ENCODE results near the gene ASTN1.

Gene ASTN1

DNA sequence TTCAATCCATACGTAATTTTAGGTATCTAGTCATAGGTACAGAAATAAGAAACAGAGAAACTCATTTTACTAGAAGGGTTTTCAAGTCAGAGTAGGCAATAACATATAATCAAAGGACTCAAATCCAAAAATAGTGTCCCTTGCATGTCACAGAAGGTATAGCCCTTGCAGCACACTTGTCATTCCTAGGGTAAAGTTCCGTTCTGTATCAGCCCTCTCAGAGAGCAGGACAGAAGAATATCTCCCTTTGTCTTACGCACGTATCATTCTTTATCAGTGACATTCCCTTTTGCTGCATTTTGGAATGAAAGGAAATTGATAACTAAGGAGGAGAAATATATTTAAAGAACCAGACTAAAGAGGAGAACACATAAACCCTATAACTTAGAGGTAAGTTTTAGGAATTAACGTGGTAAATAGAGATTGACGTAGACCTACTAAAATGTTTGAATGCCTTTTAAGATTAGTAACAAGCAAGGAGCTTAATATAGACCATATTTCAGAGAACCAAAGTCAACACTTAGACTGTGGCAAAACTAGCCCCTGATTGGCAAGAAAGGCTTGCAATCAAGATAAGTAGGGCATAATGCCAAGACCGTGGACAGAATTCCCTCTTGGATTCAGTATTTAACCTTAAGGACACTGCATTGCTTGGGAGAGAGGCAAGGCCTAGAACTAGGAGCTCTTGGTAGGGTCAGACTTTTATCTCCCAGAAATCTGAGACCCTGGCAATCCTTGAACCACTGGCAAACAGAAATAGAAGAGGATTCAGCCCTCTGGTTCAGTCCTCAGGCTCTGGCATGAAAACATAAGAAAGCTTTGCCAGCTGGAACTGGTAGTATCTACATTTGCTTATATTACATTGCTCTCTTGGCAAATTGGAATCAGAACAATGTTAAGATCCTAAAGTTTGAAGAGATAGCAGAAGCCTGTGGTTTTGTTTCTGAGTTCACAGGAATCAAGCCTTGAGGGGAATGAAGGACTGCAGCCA lies 232.1 kb downstream of the ASTN1 start:
- DNase-seq = no peak

DNA sequence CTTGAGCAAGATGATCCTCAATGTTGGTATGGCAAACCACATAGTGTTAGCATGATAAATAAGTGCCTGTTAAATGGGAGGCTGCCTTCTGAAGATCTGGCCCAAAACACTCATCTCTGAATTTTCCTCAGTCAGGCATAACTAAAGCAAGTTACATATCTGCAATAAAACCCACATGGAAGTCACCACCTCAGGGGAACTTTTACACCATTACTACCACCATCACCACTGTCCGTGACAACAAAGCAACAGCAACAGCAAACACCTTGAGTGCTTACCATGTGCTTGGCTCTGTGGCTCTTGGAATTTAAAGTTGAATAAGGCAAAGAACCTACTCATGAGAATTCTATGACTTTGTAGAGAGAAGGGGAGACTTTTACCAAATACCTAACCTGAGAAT lies 233.0 kb downstream of the ASTN1 start:
- DNase-seq = no peak

DNA sequence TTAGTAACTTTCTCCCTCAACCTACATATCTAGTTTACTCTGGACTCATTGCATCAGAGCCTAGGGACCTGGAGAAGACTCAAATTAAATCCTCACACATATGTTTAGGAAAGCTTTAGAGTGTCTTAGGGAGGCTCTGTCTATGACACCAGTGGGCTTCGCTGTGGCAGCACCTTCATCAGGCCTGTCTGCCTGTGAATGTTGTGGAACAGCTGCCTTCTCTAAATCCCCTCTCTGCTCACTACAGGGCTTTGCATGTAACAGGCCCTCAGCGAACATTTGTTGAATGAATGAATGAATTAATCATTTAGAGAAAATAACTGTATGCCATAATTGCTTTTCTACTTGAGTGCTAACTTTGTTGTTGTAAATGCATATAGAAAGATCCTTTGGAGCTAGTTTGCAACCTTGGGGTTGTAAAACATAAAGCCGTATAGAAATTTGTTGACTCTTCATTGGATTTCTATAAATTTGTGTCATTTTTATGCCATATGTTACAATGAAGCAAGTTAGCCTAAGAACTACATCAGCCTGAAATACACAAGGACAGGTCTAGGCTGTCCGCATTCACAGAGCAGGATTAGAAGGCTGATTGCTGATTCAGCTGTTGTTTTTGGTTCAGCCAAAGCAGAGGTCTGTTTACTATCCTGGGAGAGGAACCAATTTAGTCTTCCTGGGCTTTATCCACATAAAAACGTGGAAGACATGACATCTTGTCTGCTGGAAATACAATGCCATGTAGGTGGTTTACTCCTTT lies 238.0 kb downstream of the ASTN1 start:
- DNase-seq = no peak

DNA sequence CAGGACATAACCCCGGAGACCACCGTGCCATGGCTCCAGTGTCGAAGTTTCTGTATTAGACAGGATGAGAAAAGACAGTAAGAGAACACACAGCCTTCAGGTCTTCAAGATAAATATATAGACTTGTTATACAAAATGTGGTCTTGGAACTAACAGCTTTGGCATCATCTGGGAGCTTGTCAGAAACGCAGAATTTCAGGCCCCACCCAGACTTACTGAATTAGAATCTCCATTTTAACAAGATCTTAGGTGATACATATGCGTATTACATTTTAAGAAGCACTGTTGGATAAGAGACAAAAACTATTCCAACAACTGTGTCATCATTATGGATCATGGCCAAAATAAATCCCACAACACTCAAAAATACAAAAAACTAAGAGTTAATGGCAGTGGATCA lies 239.3 kb downstream of the ASTN1 start:
- no peak for DNase-seq

DNA sequence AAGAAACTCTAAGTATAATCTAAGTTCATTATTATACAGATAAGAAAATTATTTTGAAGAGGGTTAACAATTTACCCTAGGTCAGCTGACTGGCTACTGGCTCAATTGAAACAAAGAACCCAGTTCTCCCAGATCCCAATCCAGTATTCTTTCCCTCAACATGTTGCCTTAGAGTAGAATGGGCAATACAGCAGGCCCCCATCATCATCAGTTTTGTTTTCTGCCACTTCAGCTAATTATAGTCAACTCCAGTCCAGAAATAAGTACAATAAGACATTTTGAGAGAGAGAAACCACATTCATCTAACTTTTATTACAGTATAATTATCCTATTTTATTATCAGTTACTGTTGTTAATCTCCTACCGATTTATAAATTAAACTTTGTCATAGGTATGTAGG lies 241.2 kb downstream of the ASTN1 start:
- no peak for DNase-seq

DNA sequence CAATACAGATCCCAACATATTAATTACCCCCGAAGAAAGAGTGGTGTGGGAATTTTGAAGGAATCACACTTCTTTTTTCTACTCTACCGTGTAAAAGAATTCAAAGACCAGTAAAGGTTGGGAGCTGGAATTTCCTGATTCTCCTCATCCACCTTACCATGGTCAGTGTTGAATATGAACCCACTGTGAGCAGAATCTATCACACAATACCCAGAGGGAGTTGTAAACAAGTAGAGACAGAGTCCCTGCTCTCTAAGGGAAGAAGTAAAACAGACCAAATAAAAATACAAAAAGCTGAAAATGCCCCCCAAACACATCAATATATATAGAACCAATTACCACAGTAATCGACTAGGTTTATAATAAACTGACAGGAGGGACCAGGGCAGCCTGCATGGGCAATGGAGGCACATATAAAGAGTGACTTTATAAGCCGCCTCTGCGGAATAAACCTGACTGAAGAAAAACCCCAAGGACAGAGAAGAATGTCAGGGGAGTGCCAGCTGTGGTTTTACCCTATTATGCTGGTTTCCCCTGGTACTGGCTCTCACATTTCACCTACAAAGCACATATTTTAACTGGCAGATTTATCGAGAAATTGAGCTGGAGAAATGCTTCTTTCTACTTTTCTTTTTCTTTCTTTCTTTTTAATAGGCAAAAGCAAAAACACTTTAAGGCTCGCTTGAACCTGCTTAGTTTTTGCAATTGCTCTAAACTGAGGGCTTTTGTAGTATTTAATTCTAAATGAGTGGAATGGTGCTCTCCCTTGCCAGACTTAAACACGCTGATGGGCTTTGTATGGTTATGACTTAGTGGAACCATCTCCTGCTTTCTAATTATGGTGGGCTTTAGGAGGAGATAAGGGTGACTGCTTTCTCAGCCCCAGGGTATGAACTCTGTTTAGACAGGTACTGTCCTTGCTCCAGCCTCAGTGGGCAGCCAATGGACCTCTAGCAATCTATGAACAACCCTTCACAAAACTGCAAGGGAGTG lies 244.8 kb downstream of the ASTN1 start:
- no peak for DNase-seq

DNA sequence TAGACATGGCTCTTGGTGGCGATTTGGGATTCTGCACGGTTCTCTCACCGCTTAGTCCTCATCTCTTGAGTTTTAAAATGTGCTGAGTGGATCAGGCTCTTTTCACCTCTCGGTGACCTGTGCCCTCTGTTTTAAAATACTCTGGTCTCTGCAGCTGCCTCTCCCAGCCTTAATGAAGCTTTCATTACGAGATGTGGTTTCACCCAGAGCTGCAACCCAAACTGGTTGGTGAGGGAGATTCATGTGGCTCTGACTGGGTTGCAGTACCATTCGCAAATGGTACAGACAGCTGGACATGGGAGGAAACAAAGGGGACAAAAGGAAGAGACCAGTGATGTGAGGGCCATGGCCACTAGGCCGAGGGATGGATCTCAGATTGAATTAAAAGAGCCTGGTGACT lies 258.9 kb downstream of the ASTN1 start:
- DNase-seq = no peak

DNA sequence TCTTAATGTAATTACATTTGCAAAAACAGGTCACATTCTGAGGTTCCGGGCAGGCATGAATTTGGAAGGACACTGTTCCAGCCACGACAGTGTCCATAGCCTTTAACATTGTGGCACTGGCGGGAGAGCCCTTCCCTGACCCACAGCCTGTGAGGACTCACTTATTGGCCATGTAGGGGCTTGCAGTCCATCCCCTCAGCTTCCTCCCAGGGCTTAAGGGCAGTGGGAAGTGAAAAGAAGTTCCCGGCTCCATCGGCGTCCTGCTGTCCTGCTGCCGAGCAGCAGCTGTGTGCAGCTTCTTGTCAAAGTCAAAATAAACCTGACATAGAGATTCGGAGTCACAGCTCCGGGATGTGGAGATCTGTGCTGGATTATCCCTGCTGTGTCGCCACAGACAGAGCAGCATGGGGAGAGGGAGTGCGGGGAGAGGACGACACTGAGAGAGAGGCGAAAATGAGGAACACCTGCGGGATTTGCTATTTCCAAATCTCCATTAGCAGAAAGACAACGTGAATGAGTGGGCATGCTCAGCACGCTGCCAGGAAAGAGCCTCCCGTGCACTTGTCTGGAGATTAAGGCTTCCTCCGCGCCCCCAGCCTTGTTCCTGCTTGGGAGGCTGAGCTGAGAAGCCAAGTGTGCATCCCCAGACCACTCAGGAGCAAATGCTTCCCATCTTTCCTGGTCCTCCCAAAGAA lies 260.3 kb downstream of the ASTN1 start:
- peak in 9 of 56 donors; percentile 3 to 47 (median 11) for DNase-seq

DNA sequence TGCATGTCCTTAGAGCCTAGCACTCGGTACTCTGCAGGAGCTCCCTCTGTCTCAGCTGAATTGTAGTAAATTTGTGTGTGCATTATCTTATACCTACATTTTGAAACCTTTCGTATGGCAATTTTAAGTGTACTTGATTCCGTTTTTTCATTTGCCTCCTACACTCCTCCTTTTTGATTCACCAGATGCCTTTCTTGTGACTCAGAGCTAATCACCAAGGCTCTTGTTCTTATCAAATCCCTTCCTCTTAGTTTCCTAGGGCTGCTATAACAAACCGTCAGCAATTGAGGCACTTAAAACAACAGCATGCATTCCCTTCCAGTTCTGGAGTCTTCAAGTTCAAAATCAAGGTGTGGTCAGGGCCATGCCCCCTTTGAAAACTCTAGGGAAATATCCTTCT lies 261.0 kb downstream of the ASTN1 start:
- no peak for DNase-seq

DNA sequence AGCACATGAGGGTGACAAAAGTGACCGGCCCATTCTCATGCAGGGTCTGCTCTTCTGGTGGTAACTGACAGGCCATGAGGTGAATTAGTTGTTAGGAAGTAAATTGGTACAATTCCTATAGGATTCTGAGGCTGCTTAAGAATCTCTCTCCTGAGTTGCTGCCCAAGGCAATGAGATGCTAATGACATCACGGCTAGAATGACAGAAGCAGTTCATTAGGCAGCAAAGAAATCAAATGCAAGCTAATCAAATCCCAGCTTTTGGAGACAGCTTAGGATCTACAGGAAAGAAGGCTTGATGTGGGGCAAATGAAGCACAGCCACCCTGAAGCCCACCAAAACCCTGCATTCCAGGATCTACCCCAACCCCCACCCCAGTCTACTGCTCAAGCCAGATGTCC lies 265.2 kb downstream of the ASTN1 start:
- DNase-seq = no peak

DNA sequence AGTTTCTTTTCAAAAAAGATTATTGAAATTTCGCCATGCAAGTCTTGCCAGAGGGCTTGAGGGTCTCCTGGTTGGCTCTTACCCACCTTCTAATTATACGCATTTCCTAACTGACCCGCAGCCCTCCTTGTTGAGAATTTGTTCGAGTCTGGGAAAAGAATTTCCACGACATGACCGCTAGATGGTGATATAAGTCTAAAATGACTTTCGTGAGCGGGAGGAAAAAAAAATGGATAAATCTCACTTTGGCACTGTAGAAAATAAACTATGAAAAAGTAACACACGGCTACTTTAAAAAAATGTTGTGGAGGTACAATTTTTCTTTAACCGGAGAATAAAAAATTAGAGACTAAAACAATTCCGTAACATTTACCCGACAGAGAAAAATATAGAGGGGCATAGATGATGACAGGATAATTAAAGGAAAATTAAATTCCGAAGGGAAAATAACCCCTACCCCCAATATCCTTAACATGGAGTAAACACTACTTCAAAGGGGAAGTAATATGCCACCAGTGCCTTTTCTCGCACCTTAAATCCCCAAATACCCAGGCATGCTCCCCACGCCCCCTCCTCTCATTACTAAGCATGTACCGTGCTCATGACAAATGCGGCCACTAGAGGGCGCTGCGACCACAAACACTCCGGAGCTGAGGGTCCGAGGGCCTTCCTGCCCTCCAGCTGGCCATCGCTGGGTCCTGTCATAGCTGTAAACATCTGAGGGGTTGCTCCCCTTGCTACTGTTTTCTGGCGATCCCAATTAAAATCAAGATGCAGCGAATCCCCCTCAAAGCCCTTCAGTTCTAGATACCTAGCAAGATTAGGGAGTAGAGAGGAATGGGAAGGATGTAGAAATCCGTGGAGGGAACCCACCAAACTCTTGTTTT lies 266.9 kb downstream of the ASTN1 start:
- peak in 47 of 56 donors; percentile 3 to 83 (median 42) for DNase-seq

DNA sequence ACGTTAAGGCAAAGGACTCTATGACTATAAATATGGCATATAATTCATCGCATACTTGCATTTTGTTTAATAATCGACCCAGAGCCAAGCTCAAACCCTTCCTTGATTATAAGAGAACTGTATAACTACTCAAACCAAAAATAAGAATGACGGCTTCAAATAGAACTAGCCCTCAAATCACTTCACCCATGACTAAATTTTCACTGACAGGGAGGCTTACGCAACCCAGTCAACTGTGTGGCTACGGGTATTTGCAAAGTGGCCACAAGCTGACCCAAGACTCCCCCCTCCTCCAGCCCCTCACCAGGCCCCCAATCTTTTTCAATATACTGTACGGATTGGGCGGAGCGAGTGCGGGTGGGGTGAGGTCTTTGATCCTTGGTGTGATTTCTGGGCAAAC lies 268.3 kb downstream of the ASTN1 start:
- no peak for DNase-seq

DNA sequence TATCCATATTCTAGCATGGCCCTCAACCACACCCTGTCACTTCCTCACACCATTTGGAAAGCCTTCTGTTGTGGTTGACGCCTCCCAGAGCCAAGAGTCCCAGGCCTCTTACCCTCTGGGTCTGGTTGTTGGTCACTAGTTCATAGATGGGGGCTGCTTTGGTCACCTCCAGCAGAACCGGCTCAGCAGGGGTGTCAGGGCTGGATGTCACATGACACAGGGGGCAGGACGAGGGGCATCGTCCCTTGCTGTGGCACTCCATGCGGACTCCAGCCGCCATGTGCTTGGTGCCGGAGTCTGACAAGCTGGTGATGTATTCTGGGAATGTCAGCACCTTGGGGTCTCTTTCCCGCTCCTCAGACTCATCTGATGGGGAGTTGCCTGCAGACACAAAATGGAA lies 270.1 kb downstream of the ASTN1 start:
- DNase-seq = no peak

DNA sequence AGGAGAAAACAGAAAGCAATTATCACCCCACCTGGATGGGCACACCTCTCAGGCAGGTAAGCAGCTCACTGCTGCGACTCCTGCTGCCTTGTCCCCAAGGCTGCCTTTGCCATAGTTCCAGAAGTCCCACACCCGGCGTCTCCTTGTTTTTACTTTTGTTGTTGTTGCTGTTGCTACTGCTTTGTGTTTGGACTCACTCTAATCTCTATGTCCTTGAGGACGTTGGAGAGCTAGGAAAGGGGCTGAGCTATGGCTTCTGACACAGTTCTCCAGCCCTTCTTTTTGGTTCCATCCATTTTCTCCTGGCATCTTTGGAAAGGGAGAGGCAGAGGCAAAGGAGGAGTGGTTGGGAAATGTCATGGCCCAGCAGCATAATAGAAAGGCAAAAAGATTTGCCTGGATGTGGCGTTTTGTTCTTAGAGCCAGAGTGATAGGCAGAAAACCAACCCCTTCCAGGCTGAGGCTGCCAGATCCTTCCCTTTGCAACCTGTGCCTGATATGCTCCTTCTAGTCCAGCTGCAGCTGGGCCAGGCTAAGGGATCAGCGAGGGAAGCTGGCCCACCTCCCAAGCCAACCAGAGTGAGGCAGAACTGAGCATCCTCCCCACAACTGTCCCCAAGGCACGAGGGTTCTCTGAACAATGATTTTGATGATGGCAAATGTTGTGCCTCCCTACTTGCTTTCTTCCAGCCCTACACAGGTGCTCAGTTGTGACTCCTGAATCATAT lies 270.7 kb downstream of the ASTN1 start:
- DNase-seq = no peak

DNA sequence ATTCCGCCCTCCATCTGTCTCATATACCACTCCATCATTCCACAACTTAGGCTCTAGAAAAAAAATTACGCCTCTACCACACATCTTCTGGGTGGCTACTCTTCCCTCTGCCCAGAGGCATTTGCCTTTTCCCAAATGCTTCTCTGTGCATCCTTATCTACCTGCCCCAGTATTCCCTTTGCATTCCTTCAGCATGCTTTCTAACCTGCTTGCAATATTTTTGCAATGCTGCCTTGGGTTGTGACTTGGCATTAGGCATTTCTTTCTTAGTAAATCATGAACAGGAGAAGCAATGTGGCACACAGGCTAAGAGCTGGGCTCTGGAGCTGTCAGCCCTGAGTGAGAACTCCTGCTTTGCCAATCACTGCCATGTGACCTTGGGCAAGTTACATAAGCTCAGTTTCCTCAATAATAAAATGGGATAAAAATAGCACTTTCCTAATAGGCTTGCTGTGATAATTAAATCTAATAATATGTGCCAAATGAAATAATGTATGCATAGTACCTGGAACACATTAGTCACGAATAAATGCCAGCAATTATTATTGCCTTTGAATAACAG lies 276.0 kb downstream of the ASTN1 start:
- DNase-seq = peak in 22 of 56 donors; percentile 4 to 69 (median 21)

DNA sequence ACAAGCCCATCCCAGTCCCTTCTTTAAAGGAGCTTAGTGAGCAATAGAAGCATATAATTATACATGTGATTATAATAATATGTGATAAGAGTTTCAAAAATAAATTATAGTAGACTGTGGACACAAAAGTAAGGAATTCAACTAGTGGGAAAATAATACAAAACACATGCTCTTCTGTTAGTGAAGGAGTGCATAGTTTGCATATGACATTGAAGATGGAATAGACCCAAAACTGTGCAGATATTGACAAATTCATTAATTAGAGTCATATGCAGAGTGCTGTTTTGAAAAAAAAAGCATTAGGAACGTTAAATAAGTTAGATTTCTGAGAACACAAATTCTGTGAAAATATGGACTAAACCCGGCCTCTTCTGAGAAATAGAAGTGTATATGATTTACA lies 278.8 kb downstream of the ASTN1 start:
- DNase-seq = no peak

DNA sequence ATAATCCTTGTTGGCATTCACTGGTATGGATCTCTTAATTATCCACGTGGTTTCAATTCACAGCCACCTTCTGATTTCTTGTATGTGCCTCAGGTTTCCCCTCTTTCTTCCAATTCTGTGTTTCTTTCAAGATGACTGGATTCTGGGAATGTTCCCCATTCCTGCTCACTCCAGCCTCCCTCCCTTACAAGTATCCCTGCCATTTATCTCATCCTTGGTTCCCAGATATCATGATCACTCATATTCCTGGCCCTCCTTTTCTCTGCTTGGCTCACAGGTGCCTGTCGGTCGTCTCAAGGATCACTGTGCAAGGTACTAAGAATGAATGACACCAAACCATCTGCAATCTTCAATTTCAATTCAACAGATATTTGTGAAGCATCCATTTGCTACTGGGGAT lies 279.2 kb downstream of the ASTN1 start:
- no peak for DNase-seq

DNA sequence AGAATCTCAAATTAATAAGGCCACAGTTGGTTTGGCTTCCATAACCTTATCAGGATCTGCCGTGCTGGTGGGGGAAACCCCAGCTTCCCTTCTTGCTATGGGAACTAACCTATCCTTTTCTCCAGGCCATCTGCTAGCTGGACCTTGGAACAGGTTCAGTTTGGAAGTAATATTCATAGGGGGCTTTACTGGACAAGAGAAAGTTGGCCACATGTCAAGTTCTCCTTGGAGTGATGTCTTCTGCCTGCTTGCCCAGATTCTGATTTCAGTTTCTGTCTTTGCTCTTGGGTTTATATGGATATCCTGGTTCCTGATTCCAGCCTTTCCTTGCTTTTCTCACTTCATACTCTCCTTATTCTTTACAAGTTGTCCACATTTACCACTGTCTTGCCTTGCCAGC lies 279.6 kb downstream of the ASTN1 start:
- no peak for DNase-seq

DNA sequence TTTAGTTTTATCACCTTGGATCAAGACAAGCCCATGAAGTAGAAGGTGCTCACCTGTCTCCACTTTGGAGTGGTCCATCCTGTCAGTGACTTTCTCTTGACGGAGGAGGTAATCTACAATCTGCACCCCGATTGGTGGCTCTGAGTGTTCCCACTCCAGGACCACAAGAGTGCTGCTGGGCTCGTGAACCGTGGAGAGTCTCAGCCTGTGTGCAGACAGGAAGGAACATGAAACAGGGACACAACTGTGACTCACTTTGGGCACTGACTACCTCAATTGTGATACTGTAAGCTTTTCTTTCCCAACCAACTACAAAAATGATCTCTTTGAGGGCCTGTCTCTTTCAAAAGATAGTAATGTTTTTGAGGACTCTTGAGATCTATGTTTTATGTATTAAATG lies 280.2 kb downstream of the ASTN1 start:
- DNase-seq = no peak

Data from nucleus accumbens (tissue), 56 donors.